GM18867 (cell line): ENCODE data around the gene CAMSAP3.
"Not testable (repeated sequence)": the region's sequence is repeated elsewhere in the genome, so short reads cannot be mapped to it uniquely, and the experiment has no call there.

Source experiments
- ATAC-seq: cut with Tn5 transposase; IDR thresholded peaks from one replicate; pipeline ENCODE4 v1.9.1; 2021; ENCODE audit warnings: mild to moderate bottlenecking, moderate library complexity; ENCODE audit not compliant: unreplicated experiment

The CAMSAP3 gene

GRCh38 chr19:7577422-7577821, 18.2 kb upstream of the CAMSAP3 start:
- not testable (repeated sequence) for ATAC-seq

GRCh38 chr19:7578127-7578526, 17.5 kb upstream of the CAMSAP3 start:
- ATAC-seq: no peak

DNA sequence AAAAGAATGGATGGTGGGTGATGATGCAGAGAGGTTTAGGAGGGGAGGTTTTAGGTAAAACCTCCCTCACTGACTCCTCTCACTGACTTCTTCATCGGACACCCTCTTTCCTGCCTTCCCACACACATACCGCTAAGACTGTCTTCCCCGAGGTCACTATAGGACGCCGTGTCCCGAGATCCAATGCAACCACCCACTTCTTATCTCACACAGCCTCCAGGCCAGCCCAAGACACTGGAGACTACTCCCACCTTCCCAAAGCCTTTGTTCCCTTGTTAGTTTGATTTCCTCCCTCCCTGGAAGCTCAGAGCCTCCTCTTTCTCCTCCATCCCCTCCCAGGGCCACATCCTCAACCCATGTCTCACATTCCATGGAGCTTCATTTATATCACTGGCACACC, 16.5 kb upstream of the CAMSAP3 start:
- ATAC-seq: no peak

GRCh38 chr19:7582446-7582845, 13.2 kb upstream of the CAMSAP3 start:
- no peak for ATAC-seq

GRCh38 chr19:7589822-7590221, 5.8 kb upstream of the CAMSAP3 start:
- no peak for ATAC-seq

- no peak for ATAC-seq
Measured at GRCh38 chr19:7590256-7590655, 5.4 kb upstream of the CAMSAP3 start.

GRCh38 chr19:7596211-7596937, 711 bp downstream of the CAMSAP3 start:
- no peak for ATAC-seq

GRCh38 chr19:7597689-7598088, 2.0 kb downstream of the CAMSAP3 start:
- no peak for ATAC-seq

DNA sequence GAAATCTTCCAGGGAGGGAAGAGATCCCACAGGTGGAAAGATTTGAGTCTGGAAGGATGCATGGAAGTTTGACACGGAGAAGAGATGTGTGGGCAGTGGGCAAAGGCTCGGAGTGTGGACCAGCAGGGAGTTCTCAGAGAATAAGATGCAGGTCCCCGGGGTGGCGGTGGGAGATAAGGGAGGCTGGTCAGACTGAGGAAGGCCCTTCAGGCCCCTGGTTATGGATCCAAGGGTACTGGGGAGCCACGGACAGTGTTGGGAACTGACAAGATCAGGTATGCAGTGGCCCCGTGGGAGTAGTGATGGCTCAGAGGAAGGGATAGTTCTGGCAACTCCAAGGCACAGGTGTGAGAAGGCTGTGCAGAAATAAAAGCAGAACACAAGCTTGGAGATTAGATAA, 2.5 kb downstream of the CAMSAP3 start:
- no peak for ATAC-seq

DNA sequence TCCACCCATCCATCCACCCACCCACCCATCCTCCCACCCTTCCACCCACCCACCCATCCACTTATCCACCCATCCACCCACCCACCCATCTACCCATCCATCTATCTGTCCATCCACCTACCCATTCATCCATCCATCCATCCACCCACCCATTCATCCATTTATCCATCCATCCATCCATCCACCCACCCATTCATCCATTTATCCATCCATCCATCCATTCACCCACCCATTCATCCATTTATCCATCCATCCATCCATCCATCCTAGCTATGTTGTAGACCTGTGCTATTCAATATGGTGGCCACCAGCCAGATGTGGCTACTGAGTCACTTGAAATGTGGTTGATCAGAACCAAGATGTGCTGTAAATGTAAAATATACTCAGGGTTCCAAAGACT, 5.1 kb downstream of the CAMSAP3 start:
- ATAC-seq: no peak

- no peak for ATAC-seq
Measured at GRCh38 chr19:7602240-7602934, 6.7 kb downstream of the CAMSAP3 start.

- no peak for ATAC-seq
Measured at GRCh38 chr19:7602935-7603497, 7.4 kb downstream of the CAMSAP3 start.

- ATAC-seq: no peak
Measured at GRCh38 chr19:7603919-7604318, 8.3 kb downstream of the CAMSAP3 start.

- no peak for ATAC-seq
Measured at GRCh38 chr19:7605490-7606222, 10.0 kb downstream of the CAMSAP3 start.

DNA sequence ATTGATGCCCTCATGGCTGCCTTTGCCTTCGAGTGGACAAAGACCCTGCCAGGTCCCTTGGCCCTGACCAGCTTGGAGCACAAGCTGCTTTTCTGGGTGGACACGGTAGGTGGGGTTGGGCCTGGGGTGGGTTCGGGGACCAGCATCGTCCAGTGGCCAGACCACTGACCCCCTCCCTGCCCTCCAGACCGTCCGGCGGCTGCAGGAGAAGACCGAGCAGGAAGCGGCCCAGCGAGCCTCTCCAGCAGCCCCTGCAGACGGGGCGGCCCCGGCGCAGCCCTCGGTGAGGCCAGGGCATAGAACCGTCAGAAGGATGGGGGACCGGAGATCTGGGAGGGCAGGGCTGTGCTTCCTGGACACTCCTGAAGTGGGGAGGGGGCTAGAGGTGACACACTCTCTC, 10.6 kb downstream of the CAMSAP3 start:
- no peak for ATAC-seq

DNA sequence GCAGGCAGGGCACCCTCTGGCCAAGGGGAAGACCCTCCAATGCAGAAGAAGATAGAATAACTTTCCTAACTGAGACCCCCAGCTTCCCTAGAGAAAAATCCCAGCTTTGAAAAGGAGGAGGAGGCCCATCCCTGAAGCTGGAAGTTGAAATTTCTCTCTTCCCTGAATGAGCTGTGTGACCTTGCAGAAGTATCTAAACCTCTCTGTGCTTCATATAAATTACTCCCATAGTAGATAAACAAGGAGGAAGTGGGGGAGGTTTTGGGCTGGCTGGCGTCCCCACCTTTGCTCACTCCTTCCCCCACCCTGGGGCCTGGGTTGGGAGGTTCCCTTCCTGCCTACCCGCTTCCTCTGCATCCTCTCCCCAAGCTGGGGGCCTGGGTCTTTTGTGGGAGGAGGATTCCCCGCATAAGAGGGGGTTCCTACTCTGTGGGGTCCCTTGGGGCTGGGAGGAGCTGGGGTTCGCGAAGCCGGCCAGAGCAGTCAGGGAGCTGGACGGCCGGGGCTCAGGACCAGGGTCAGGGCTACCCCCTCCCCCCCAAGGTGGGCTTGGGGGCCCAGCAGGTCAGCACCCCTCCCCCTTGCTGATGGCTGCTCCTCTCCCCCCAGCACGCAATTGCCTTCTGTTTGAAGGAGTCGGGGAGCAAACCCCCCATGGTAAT, 11.7 kb downstream of the CAMSAP3 start:
- ATAC-seq: no peak

- no peak for ATAC-seq
Measured at GRCh38 chr19:7607874-7608560, 12.4 kb downstream of the CAMSAP3 start.

GRCh38 chr19:7610491-7611240, 15.0 kb downstream of the CAMSAP3 start:
- no peak for ATAC-seq

DNA sequence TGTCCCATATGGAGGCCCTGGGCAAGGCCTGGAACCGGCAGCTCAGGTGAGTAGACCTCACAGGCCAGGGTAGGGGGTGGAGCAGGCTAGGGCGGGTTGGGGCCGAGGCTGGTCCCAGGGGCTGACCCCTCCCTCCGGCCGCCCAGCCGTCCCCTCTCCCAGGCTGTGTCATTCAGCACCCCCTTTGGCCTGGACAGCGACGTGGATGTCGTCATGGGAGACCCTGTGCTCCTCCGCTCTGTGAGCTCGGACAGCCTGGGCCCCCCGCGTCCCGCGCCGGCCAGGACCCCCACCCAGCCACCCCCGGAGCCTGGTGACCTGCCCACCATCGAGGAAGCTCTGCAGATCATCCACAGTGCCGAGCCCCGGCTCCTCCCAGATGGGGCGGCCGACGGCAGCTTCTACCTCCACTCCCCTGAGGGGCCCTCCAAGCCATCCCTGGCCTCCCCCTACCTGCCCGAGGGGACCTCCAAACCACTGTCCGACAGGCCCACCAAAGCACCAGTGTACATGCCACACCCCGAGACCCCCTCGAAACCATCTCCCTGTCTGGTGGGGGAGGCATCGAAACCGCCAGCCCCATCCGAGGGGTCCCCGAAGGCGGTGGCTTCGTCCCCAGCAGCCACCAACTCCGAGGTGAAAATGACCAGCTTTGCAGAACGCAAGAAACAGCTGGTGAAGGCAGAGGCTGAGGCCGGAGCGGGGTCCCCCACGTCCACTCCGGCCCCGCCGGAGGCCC, 16.0 kb downstream of the CAMSAP3 start:
- ATAC-seq: no peak
